ENCODE data around the gene SEC16A.

The SEC16A gene

DNA sequence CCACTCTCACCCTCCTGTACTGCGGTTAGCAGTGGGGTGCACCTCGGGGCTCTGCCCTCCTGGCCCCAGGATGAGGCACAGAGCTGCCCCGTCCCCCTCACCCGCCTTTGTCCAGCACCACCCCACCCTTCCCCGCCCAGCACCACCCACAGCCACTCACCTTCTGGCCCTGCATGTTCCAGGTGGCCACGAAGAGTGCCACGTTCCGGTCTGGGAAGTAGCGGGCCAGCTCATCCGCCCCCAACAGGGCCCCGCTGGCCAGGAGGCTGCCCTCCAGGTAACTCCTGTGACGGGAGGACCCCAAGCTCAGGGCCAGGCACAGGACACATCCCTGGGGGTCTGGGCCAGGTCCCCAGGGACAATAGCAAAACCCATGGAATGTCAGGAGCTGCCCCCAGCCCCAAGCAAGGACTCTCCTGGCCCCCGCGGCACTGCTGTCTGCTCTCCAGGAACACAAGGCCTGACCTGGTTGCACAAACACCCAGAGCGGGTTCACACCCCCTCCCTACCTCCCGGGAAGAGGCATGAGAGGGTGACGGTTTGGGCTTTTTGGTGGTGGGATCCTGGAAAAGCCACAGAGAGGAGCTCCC, 48.2 kb downstream of the SEC16A start:
- TF ChIP-seq, protein P1, sequence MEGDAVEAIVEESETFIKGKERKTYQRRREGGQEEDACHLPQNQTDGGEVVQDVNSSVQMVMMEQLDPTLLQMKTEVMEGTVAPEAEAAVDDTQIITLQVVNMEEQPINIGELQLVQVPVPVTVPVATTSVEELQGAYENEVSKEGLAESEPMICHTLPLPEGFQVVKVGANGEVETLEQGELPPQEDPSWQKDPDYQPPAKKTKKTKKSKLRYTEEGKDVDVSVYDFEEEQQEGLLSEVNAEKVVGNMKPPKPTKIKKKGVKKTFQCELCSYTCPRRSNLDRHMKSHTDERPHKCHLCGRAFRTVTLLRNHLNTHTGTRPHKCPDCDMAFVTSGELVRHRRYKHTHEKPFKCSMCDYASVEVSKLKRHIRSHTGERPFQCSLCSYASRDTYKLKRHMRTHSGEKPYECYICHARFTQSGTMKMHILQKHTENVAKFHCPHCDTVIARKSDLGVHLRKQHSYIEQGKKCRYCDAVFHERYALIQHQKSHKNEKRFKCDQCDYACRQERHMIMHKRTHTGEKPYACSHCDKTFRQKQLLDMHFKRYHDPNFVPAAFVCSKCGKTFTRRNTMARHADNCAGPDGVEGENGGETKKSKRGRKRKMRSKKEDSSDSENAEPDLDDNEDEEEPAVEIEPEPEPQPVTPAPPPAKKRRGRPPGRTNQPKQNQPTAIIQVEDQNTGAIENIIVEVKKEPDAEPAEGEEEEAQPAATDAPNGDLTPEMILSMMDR (IDR thresholded peaks at IDR 0.05): no peak

DNA sequence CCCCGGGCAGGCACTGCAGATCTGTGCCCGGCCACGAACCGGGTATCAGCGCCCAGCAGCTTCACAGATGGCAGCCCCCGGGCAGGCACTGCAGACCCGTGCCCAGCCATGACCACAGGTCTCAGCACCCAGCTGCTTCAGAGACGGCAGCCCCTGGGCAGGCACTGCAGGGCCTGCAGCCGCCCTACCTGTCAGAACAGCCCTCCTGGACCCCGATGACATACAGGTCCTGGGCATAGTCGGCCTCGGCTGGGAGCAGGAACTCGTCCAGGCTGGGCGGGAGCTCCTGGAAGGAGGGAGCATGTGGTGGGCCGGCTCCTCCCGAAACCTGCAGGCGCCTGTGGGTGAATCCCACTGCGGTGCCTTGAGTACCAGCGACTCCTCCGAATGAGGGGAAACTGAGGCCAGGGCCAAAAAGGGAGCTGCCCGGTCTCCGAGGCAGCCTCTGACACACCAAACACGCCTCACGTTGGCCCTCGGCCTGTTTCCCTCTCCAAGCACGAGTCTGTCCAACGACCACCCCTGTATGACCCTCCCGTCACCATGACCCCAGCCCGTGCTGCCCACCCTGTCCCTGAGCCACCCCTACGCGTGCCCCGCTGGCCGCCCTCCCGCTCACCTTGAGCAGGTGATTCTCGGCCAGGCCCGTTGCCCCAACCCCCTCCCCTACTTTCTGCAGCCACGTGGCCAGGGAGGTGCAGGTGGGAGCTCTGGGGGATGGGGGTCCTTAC, 48.8 kb downstream of the SEC16A start:
- TF ChIP-seq, protein P1 (IDR thresholded peaks at IDR 0.05): no peak

DNA sequence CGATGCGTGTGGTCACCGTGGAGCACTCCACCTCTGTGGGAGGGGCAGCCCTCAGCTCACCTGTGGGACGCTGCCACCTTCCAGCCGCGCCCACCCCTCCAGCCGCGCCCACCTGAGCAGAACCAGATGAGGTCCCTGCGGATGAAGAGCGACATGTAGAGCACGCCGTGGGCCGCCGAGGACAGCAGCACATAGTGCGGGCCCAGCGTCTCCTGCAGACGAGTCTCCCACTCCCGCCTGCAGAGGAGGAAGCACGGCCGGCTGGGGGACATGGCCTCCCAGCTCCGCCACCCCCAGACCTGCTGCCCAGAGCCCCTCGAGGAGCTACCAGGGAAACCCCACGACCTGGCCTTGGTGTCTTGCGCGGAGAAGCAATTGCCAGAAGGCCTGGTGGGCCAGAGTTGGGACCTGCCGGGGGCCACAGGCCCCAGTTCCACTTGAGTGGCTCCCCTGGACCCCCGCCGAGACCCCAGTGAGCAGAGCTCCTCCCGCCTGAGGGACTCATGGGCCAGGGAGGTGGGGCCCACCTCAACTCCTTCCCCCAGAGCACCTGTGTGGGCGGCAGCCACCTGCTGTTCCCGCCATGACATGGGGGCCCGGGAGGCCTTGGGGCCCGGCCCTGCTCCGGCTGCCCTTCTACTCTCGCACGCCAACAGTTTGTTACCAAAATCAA, 49.7 kb downstream of the SEC16A start:
- TF ChIP-seq, protein P1 (IDR thresholded peaks at IDR 0.05): no peak

DNA sequence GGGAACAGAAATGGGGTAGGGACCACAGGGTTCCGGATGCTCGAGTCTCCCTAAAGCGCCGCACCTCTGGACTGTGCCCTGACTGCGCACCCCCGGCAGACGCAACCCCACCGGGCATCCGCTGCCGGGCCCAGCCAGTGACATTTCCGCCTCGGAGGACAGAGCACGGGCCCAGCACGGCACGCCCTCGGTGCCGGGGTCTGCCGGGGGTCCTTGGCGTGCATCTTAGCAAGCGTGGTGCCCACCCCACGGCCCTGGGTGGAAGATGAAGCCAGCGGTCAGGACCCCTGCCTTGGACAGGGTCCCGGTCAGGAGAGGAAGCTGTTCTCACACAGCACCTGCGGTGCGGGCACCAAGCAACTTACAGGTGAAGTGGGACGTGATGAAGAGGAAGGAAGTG, 50.2 kb downstream of the SEC16A start:
- TF ChIP-seq, protein P1 (IDR thresholded peaks at IDR 0.05): no peak

DNA sequence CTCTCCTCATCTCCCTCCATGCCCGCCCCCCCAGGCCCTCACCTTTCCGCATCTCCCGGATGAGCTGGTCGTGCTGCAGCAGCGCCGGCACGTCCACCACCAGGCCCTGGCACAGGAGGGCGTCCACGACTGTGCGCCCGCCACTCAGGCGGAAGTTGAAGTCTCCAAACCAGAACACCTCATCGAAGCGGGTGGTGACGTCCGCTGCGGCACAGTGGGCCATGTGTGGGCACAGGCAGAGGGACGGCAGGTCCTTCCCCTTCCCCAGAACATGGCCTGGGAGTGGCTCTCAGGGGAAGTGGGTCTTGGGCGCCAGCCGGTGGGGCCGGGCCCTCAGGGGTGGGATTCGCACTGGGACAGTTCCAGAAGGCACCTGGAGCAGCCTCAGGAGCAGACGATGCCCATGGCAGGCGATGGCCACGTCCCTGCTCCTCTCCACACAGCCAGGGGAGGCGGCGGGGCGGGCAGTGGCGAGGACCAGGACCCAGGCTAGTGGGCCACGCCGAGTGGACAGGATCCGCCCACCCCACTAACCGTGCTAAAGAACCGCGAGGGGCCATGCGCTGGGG, 51.0 kb downstream of the SEC16A start:
- TF ChIP-seq, protein P1 (IDR thresholded peaks at IDR 0.05): no peak

DNA sequence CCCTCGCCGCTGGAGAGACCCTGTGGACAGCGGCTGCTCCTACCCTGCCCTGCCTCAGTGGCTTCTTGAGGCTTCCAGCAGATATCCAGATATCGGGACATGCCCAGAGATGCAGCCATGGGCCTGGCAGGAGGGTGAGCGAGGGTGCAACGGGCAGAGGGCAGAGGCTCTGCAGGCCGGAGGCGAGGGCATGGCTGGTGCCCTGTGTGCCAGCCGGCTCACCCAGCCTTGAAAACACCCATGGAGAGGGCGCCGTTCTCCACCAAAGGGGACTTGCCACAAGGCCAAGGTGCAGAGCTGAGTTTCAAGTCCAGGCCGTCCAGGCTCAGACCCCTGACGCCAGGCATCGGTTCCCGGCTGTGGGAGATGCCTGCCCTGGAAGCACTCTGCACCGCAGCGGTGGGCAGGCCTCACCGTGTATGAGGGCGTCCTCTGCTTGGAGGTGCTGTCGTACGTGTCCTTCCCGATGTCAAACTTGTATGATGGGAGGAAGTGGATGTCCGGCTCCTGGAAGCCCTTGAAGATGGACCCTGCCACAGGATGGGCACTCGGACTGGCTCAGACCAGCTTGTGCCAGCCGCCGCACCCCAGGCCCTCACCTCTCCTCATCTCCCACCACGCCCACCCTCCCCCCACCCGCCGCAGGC, 52.1 kb downstream of the SEC16A start:
- TF ChIP-seq, protein P1 (IDR thresholded peaks at IDR 0.05): no peak
